Thoracic aorta (tissue), 2 donors: ENCODE data around the gene ZMIZ1. TPM values are rescaled to one million over a fixed set of nuclear protein-coding genes. Genes with fewer than 3 reads are reported as not detected.

Source experiments
- ATAC-seq: fragments of 150-250 bp; one replicate; pipeline ENCODE4 v1.8.0; 2017; ENCODE audit warnings: low read depth; ENCODE audit not compliant: insufficient number of reproducible peaks, low FRiP score
- DNase-seq: peaks from one replicate; pipeline ENCODE4 v3.0.0-alpha.2; 2020; ENCODE audit warnings: low spot score
- H3K27ac ChIP-seq, 2 donors: fragments of 200-600 bp; sonication (generic); 1 replicate in 1 of 2; 2 replicates in 1 of 2; pipeline ENCODE4 v1.5.1; 2016; ENCODE audit warnings: mild to moderate bottlenecking in 2 of 2, moderate library complexity in 2 of 2
- H3K27me3 ChIP-seq: fragments of 200-600 bp; sonication (generic); replicated peaks from 2 replicates; pipeline ENCODE4 v1.6.0; 2016; ENCODE audit warnings: mild to moderate bottlenecking; ENCODE audit not compliant: insufficient read depth
- H3K36me3 ChIP-seq: fragments of 200-600 bp; sonication (generic); one replicate; pipeline ENCODE4 v1.5.1; 2016
- H3K4me1 ChIP-seq, 2 donors: fragments of 200-600 bp; sonication (generic); 1 replicate in 1 of 2; 2 replicates in 1 of 2; pipeline versions ENCODE4 v1.5.1 to v1.6.0; 2016; ENCODE audit warnings: low read depth in 2 of 2, mild to moderate bottlenecking in 1 of 2; ENCODE audit not compliant: control insufficient read depth in 1 of 2
- H3K4me3 ChIP-seq: fragments of 200-600 bp; sonication (generic); 2 replicates; pipeline ENCODE4 v1.5.1; 2016; ENCODE audit warnings: mild to moderate bottlenecking
- H3K9me3 ChIP-seq: fragments of 200-600 bp; sonication (generic); 2 replicates; pipeline ENCODE4 v1.5.1; 2016
- CTCF ChIP-seq: fragments of 200-600 bp; sonication (generic); IDR thresholded peaks from one replicate; pipeline ENCODE4 v1.5.1; 2019; ENCODE audit warnings: antibody characterized with exemption
- total RNA-seq, 2 donors: library from RNA; depleted of rRNA; stranded (reverse); fragments of >200 nt; gene quantifications; one replicate each; pipeline versions ENCODE4 v1.1.0 to v1.2.3, GENCODE V29; 2016

Gene ZMIZ1
- total RNA-seq, 2 donors from 2014 or later = 57.8 to 81.6 TPM

- ATAC-seq = no peak
- DNase-seq = no peak
- no peak overlapping the region for H3K4me3 ChIP-seq
- H3K9me3 ChIP-seq = no peaks in the 10 kb centered on the region
- no peak overlapping the region for H3K27ac ChIP-seq
- peaks cover under 1% of the 10 kb centered on the region for H3K36me3 ChIP-seq
- no peaks in the 10 kb centered on the region for H3K27me3 ChIP-seq
- peaks cover 5 to 24% of the 10 kb centered on the region in 2 donors for H3K4me1 ChIP-seq
- no peak for TF ChIP-seq CTCF
Observed at GRCh38 chr10:79192677-79193003, 123.9 kb downstream of the ZMIZ1 start.

- Histone ChIP-seq H3K9me3 (no peaks in the 10 kb centered on the region), H3K4me3 (no peak overlapping the region), H3K27ac (no peak overlapping the region), H3K36me3 (no peaks in the 10 kb centered on the region), H3K27me3 (no peaks in the 10 kb centered on the region), H3K4me1 (peaks cover 5 to 24% of the 10 kb centered on the region in 2 donors)
- no peak for TF ChIP-seq CTCF
- DNase-seq = no peak
- no peak for ATAC-seq
Observed at GRCh38 chr10:79193694-79194382, 125.1 kb downstream of the ZMIZ1 start.

- Histone ChIP-seq H3K27me3 (no peaks in the 10 kb centered on the region), H3K27ac (peak overlapping the region; percentile 23 to 37), H3K4me1 (peaks cover 5 to 16% of the 10 kb centered on the region in 2 donors), H3K36me3 (no peaks in the 10 kb centered on the region), H3K4me3 (peak overlapping the region; percentile 56), H3K9me3 (no peaks in the 10 kb centered on the region)
- TF ChIP-seq CTCF = peak; percentile 96
- DNase-seq = peak; percentile 46
- no peak for ATAC-seq
Observed at GRCh38 chr10:79195091-79195923, 126.5 kb downstream of the ZMIZ1 start.

GRCh38 chr10:79196470-79197461, 128.0 kb downstream of the ZMIZ1 start:
- Histone ChIP-seq H3K9me3 (no peaks in the 10 kb centered on the region), H3K27me3 (no peaks in the 10 kb centered on the region), H3K4me3 (no peak overlapping the region), H3K4me1 (peaks cover 5 to 16% of the 10 kb centered on the region in 2 donors), H3K36me3 (peaks cover 7% of the 10 kb centered on the region), H3K27ac (no peak overlapping the region)
- DNase-seq (peak; percentile 16), ATAC-seq (peak; percentile 41)
- TF ChIP-seq CTCF = peak; percentile 93
